Smooth muscle cell (in vitro differentiated cells): Measurements from ENCODE around the gene MPND. TPM values are rescaled to one million over a fixed set of nuclear protein-coding genes. Genes with fewer than 3 reads are reported as not detected.

ENCODE experiments used
- DNase-seq: peaks from one replicate; lab custom pipeline; 2025; ENCODE audit not compliant: unreplicated experiment; lab: John Stamatoyannopoulos, UW
- H2AFZ ChIP-seq: fragments of 200-600 bp; sonication (generic); 2 replicates; pipeline ENCODE4 v1.6.0; 2016; ENCODE audit warnings: antibody characterized with exemption, low read depth, mild to moderate bottlenecking
- H3F3A ChIP-seq: fragments of 200-600 bp; sonication (generic); 2 replicates; pipeline ENCODE4 v1.6.0; 2017; ENCODE audit warnings: antibody characterized with exemption, low read depth
- H3K27ac ChIP-seq: fragments of 200-600 bp; sonication (generic); 2 replicates; pipeline ENCODE4 v1.5.1; 2016; ENCODE audit warnings: low read depth, mild to moderate bottlenecking
- H3K27me3 ChIP-seq: fragments of 200-600 bp; sonication (generic); 2 replicates; pipeline ENCODE4 v1.6.1; 2016; ENCODE audit warnings: low read depth, mild to moderate bottlenecking
- H3K36me3 ChIP-seq: fragments of 200-600 bp; sonication (generic); 2 replicates; pipeline ENCODE4 v1.5.1; 2016; ENCODE audit warnings: low read depth
- H3K4me1 ChIP-seq: fragments of 200-600 bp; sonication (generic); 2 replicates; pipeline ENCODE4 v1.5.1; 2016; ENCODE audit warnings: low read depth
- H3K4me2 ChIP-seq: fragments of 200-600 bp; sonication (generic); 2 replicates; pipeline ENCODE4 v1.6.0; 2016; ENCODE audit warnings: mild to moderate bottlenecking
- H3K4me3 ChIP-seq: fragments of 200-600 bp; sonication (generic); 2 replicates; pipeline ENCODE4 v1.5.1; 2016; ENCODE audit warnings: mild to moderate bottlenecking
- H3K79me2 ChIP-seq: fragments of 200-600 bp; sonication (generic); 2 replicates; pipeline ENCODE4 v1.6.0; 2016; ENCODE audit warnings: low read depth, mild to moderate bottlenecking
- H3K9ac ChIP-seq: fragments of 200-600 bp; sonication (generic); 2 replicates; pipeline ENCODE4 v1.6.0; 2016; ENCODE audit warnings: low read depth
- H3K9me3 ChIP-seq: fragments of 200-600 bp; sonication (generic); replicated peaks from 2 replicates; pipeline ENCODE4 v1.5.1; 2016; ENCODE audit warnings: low read depth
- H4K20me1 ChIP-seq: fragments of 200-600 bp; sonication (generic); 2 replicates; pipeline ENCODE4 v1.6.0; 2016; ENCODE audit warnings: low read depth
- CTCF ChIP-seq: fragments of 200-600 bp; sonication (generic); IDR thresholded peaks from 2 replicates; pipeline ENCODE4 v1.5.1; 2017; ENCODE audit warnings: borderline replicate concordance, mild to moderate bottlenecking, antibody characterized with exemption; ENCODE audit not compliant: insufficient read depth, poor library complexity, severe bottlenecking
- WGBS: methylation state at CpG from one replicate; pipeline ENCODE4 v1.1.7; 2016; ENCODE audit warnings: low lambda C conversion rate; 5-methylcytosine and 5-hydroxymethylcytosine counted together
- polyA plus RNA-seq: library from polyadenylated mRNA; unstranded; fragments of >200 nt; fragmentation: Nextera tagmentation; extraction: Ambion mirVana; gene quantifications from 2 replicates; pipeline ENCODE4 v1.2.1, GENCODE V29; 2016
- total RNA-seq: library from RNA; depleted of rRNA; stranded (reverse); fragments of >200 nt; gene quantifications from 2 replicates; pipeline ENCODE4 v1.2.3, GENCODE V29; 2014

The MPND gene
- total and polyA plus RNA-seq, 2 experiments from 2014 or later, result 3.9 to 10.9 TPM

DNA sequence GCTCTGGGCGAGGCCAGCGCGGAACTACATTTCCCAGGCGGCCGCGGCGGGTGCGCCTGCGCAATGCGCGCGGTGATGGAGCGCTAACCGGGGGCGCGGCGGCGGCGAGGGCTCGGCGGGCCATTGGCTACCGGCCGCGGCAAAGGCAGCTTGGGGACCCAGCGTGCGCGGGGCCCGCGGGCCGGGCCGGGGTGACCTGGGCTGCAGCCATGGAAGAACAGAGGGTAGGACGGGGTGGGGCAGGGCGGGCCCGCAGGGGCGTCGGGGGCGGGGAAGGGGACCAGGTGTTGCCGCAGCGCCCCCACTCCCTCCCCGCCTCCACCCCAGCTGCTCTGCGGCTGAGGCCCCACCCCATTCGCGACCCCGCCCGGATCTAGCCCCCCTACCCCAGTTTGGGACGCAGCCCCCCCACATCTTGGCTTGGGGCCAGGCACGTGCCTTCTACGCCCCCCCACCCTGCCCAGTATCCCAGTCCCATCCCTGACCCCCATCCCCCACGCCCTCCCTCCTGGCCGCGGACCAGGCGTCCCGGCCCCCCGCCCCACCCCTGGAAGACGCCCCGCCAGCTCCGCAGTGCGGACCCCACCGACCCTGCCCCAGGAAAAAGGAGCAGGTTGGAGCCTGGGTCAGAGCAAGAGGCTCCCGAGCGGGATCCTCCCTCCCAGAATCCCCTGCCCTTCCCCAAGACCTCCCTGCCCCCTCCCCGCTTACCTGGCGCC lies 38.7 kb upstream of the MPND start, which contains the start of gene FSD1:
FSD1 (plus strand) TSS at position 61 of the 719 bp plus-strand sequence; CDS start at position 210, 149 bp downstream.
- under 1% methylated on average over 31 of the region's 63 CpGs for WGBS
- no peaks in the 10 kb centered on the region for H3K4me1 ChIP-seq
- peak within 1 kb of the TSS; percentile 48 for H3K4me3 ChIP-seq
- no peak within 1 kb of the TSS for H3K27ac ChIP-seq
- no peaks in the 10 kb centered on the region for H4K20me1 ChIP-seq
- no peak for TF ChIP-seq CTCF
- H3F3A ChIP-seq, result no peaks in the 10 kb centered on the region
- H3K9ac ChIP-seq, result no peak within 1 kb of the TSS
- H2AFZ ChIP-seq, result peak within 1 kb of the TSS; percentile 27
- peak; percentile 2 for DNase-seq
- H3K4me2 ChIP-seq, result peak within 1 kb of the TSS; percentile 60
- no peaks in the 10 kb centered on the region for H3K9me3 ChIP-seq
- H3K79me2 ChIP-seq, result no peaks in the 10 kb centered on the region
- H3K27me3 ChIP-seq, result no peaks in the 10 kb centered on the region
- no peaks in the 10 kb centered on the region for H3K36me3 ChIP-seq

GRCh38 chr19:4305257-4305612 lies 38.1 kb upstream of the MPND start:
- no peak overlapping the region for H3K4me3 ChIP-seq
- H3K27me3 ChIP-seq, result no peaks in the 10 kb centered on the region
- 91% methylated on average over 6 of the region's 7 CpGs for WGBS
- no peaks in the 10 kb centered on the region for H3K4me1 ChIP-seq
- no peaks in the 10 kb centered on the region for H3K36me3 ChIP-seq
- no peak overlapping the region for H3K27ac ChIP-seq
- no peak for DNase-seq
- H3F3A ChIP-seq, result no peaks in the 10 kb centered on the region
- no peaks in the 10 kb centered on the region for H3K79me2 ChIP-seq
- H3K9me3 ChIP-seq, result no peaks in the 10 kb centered on the region
- TF ChIP-seq CTCF, result no peak
- H4K20me1 ChIP-seq, result no peaks in the 10 kb centered on the region
- no peak overlapping the region for H2AFZ ChIP-seq
- no peak overlapping the region for H3K4me2 ChIP-seq
- H3K9ac ChIP-seq, result no peak overlapping the region

GRCh38 chr19:4305659-4306058 lies 37.7 kb upstream of the MPND start:
- no peak overlapping the region for H3K9ac ChIP-seq
- no peaks in the 10 kb centered on the region for H3K27me3 ChIP-seq
- no peaks in the 10 kb centered on the region for H3K4me1 ChIP-seq
- no peak for TF ChIP-seq CTCF
- H3K4me3 ChIP-seq, result no peak overlapping the region
- no peaks in the 10 kb centered on the region for H3K9me3 ChIP-seq
- H3F3A ChIP-seq, result no peaks in the 10 kb centered on the region
- no peak overlapping the region for H3K4me2 ChIP-seq
- no peaks in the 10 kb centered on the region for H3K36me3 ChIP-seq
- 94% methylated on average over 16 of the region's 16 CpGs for WGBS
- no peak overlapping the region for H2AFZ ChIP-seq
- no peak overlapping the region for H3K27ac ChIP-seq
- H4K20me1 ChIP-seq, result no peaks in the 10 kb centered on the region
- no peak for DNase-seq
- H3K79me2 ChIP-seq, result no peaks in the 10 kb centered on the region
